WERI-Rb-1 (cell line): Measurements from ENCODE around the gene BAHCC1.

ENCODE experiments used
- DNase-seq: peaks from one replicate; pipeline ENCODE4 v3.0.0-alpha.2; 2020
- H3K27ac ChIP-seq: fragments of 250-450 bp; sonication (Bioruptor Pico); 2 replicates; pipeline ENCODE4 v1.5.1; 2020; ENCODE audit warnings: mild to moderate bottlenecking, moderate library complexity
- H3K27me3 ChIP-seq: fragments of 250-450 bp; sonication (Bioruptor Pico); 2 replicates; pipeline ENCODE4 v1.5.1; 2021; ENCODE audit warnings: mild to moderate bottlenecking, low read depth, moderate library complexity; ENCODE audit not compliant: insufficient read depth, severe bottlenecking
- H3K36me3 ChIP-seq: fragments of 250-450 bp; sonication (Bioruptor Pico); 2 replicates; pipeline ENCODE4 v1.5.1; 2020; ENCODE audit warnings: mild to moderate bottlenecking, moderate library complexity
- H3K4me3 ChIP-seq: 2 replicates; pipeline ENCODE4 v1.5.1; 2011; ENCODE audit warnings: low read depth, mild to moderate bottlenecking, control low read depth, low read length
- H3K9me3 ChIP-seq: fragments of 250-450 bp; sonication (Bioruptor Pico); 2 replicates; pipeline ENCODE4 v1.5.1; 2021; ENCODE audit warnings: mild to moderate bottlenecking, moderate library complexity; ENCODE audit not compliant: severe bottlenecking
- TF ChIP-seq, protein P1 (sequence below): IDR thresholded peaks from 2 replicates; pipeline ENCODE4 v1.5.1; 2011; ENCODE audit warnings: low read depth, mild to moderate bottlenecking, control low read depth, inconsistent platforms, low read length

Gene BAHCC1

DNA sequence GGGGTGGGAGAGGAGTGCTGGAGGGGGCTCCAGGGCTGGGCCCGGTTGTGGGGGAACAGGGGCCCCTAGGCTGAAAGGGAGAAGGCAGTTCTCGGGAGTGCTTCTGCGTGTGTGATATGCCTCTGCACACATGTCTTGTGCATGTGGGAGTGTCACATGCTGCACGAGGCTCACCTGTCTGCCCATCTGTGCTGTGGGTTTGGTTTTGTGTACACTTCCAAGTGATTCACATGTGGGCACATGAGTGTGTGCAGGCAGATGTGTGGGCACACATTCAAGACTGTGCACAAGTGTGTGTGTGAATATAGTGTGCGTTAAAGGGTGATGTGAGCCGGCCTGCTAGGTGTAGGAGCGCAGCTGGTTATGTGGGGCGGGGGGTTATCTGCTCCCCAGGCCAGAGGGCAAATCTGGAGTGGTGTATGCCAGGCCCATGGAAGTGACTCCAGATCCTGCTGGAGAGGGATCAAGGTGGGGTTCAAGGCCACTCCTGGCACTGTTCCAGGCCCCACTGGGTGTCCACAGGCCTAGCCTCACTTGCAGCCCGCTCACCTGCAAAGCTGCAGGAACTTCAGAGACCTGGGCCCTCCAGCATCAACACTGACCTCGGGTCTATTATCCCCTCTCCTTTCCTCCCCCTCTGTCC, 3.8 kb upstream of the BAHCC1 start:
- Histone ChIP-seq H3K36me3 (peaks cover 7% of the 10 kb centered on the region), H3K9me3 (no peaks in the 10 kb centered on the region), H3K27me3 (peaks cover 58% of the 10 kb centered on the region), H3K27ac (no peak overlapping the region), H3K4me3 (no peak overlapping the region)
- TF ChIP-seq, protein P1, sequence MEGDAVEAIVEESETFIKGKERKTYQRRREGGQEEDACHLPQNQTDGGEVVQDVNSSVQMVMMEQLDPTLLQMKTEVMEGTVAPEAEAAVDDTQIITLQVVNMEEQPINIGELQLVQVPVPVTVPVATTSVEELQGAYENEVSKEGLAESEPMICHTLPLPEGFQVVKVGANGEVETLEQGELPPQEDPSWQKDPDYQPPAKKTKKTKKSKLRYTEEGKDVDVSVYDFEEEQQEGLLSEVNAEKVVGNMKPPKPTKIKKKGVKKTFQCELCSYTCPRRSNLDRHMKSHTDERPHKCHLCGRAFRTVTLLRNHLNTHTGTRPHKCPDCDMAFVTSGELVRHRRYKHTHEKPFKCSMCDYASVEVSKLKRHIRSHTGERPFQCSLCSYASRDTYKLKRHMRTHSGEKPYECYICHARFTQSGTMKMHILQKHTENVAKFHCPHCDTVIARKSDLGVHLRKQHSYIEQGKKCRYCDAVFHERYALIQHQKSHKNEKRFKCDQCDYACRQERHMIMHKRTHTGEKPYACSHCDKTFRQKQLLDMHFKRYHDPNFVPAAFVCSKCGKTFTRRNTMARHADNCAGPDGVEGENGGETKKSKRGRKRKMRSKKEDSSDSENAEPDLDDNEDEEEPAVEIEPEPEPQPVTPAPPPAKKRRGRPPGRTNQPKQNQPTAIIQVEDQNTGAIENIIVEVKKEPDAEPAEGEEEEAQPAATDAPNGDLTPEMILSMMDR, result no peak
- no peak for DNase-seq

DNA sequence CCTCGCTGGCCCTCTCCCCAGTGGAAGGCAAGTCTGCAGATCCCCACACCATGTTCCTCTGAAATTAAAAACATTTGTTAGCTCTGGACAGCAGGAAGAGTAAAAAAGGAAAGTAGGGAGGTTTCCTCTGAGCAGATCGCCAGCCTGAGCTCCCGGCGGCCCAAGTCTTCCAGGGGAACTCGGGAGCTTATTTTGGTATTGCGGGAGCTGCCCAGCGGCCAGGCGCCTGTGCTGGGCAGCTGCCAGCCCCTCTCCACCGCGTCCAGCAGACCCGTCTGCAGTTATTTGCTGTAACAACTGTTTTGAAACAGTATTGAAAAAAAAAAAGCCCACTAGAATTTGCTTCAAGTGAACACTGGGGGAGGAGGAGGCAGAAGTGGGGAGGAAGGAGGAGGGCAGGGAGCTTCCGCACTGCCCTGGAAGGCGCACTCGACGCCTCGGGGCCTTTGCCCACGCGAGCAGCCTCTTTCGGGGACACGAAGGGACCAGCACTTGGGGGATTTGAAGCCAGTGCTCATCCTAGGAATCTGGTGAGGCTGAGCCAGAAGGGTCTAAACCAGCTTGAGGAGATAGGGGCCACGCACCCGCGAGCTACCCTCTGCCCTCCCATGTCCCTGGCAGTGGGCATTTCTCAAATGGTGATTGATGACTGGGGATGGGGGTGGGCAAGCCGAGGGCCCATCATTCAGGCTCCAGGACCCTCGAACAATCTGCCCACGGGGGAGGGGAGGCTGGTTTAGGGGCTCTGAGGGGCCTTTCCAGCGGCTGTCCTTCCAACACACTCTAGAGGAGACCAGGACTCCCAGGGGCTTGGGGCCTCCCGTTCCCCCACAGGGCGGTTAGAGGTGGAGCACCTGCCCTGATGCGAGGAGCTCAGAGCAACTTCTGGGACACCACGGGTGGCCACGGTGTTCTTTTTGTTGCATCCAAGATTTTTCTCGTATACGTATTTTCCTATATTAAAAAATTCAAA, 3.0 kb upstream of the BAHCC1 start:
- peaks cover 57% of the 10 kb centered on the region for H3K27me3 ChIP-seq
- no peak for DNase-seq
- peak overlapping the region; percentile 80 for H3K4me3 ChIP-seq
- peaks cover 7% of the 10 kb centered on the region for H3K36me3 ChIP-seq
- no peaks in the 10 kb centered on the region for H3K9me3 ChIP-seq
- H3K27ac ChIP-seq, result peak overlapping the region; percentile 92
- TF ChIP-seq, protein P1, result no peak

DNA sequence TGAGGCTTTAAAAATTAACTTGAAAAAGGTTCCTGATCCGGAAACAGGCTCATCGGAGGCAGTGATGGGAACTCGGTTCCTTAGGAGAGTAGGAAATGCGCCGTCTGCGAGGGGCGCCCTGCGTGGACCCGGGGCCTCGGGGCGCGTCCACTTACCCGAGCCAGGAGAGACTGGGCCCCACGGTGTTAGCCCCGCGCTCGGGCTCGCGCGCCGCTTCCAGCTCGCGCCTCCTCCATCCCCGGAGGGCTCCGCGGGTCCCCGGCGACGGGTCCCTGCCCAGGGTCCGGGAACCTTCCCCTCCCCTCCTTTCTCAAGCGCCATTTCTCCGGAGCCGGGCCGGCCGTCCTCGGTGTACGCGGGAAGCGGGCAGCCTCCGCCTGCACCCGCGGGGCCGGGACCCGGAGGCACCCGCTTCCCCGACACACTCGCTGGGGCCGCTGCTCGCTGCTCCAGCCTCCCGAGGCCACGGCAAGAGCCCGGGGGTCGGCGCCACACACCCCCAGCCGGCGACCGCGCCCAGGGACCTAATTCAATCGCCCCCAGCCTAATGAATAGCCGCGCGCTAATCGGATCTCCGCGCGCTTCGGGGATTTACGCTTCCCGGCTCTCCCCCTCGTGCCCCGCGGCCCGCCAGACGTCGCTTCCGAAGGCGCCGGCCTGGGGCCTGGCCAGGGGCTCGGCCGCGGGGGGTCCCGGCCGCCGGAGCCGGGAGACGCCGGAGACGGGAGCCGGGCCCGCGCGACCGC, 2.2 kb upstream of the BAHCC1 start:
- Histone ChIP-seq H3K4me3 (peak overlapping the region; percentile 80), H3K27ac (peak overlapping the region; percentile 92), H3K9me3 (no peaks in the 10 kb centered on the region), H3K36me3 (peaks cover 7% of the 10 kb centered on the region), H3K27me3 (peaks cover 59% of the 10 kb centered on the region)
- DNase-seq, result peak; percentile 77
- TF ChIP-seq, protein P1, result no peak

DNA sequence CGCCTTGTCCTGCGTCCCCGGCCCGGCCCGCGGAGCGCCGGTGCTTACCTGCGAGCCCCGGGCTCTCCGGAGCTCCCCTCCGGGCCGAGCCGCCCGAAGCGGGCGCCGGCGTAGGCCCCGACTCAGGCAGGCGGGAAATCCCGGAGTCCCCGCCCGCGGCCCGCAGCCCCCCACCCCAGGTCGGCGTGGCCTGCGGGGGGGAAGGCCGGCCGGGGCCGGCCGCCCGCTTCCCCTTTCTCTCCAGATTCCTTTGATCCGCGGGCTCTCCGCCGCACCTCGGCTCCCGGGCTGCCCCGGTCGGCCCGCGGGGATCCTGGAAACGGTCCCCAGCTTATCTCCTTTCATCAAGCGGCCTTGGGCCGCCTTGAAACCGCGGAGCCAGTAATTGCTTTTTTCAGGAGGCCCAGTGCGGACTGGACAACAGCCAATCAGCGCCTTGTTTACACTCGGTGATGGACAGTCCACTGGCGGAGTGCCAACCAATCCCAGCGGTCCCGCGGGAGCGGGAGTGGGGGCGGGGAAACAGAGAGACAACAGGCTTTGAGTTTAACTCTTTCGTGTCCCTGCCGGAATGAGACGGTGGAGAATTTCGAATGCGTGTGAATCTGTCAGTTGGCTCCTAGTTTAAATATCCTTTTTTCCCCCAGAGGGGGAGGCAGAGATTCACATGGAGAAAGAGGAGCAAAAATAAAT, 1.4 kb upstream of the BAHCC1 start:
- no peaks in the 10 kb centered on the region for H3K9me3 ChIP-seq
- H3K27ac ChIP-seq, result peak overlapping the region; percentile 92
- peak; percentile 100 for DNase-seq
- H3K27me3 ChIP-seq, result peaks cover 59% of the 10 kb centered on the region
- TF ChIP-seq, protein P1, result no peak
- peaks cover 7% of the 10 kb centered on the region for H3K36me3 ChIP-seq
- H3K4me3 ChIP-seq, result peak overlapping the region; percentile 80

DNA sequence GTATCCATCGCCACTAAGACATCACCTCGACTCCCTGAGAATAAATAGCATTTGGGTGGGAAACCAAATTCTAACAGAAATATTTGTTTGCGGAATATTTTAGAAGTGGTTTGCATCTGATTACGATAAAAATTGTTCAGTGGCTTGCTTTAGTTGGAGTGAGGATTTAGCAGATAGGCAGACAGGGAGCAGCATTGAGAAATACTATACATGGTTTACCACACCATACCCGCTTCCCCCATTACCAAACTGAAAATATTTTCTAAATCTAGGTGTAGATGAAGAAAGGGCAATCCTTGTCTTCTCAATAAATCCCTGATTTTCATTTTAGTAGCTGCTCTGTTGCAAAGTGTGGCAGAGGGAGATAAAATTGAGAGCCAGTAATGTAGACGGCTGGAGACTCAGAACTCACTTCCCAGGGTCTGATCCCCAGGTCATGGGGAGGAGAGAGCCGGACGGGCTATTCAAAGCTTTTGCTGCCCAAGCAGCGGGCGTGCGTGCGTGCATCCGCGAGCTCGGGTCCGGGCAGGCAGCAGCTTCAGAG, 808 bp upstream of the BAHCC1 start:
- DNase-seq, result no peak
- Histone ChIP-seq H3K27ac (peak overlapping the region; percentile 57), H3K4me3 (peak overlapping the region; percentile 80), H3K36me3 (peaks cover 7% of the 10 kb centered on the region), H3K27me3 (peaks cover 56% of the 10 kb centered on the region), H3K9me3 (no peaks in the 10 kb centered on the region)
- TF ChIP-seq, protein P1, result no peak
